ENCODE measurements around the gene LY86.
"Not testable (repeated sequence)": the region's sequence is repeated elsewhere in the genome, so short reads cannot be mapped to it uniquely, and the experiment has no call there.

Gene LY86

DNA sequence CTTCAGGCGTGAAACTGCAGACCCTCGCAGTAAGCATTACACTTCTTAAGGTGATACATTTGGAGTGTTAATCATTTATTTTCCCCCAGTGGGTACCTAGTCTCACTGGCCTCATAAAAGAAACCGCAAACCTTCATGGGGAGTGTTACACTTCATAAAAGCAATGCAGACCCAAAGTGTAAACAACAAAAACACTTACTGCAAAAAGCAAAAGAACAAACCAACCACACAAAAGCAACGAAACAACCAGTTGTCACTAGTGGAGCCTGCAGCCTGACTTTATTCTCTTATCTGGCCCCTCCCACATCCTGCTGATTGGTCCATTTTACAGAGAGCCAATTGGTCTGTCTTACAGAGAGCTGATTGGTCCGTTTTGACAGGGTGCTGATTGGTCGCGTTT, 23.8 kb downstream of the LY86 start:
- no peak overlapping the region for H3K27ac ChIP-seq
- TF ChIP-seq, protein P1, sequence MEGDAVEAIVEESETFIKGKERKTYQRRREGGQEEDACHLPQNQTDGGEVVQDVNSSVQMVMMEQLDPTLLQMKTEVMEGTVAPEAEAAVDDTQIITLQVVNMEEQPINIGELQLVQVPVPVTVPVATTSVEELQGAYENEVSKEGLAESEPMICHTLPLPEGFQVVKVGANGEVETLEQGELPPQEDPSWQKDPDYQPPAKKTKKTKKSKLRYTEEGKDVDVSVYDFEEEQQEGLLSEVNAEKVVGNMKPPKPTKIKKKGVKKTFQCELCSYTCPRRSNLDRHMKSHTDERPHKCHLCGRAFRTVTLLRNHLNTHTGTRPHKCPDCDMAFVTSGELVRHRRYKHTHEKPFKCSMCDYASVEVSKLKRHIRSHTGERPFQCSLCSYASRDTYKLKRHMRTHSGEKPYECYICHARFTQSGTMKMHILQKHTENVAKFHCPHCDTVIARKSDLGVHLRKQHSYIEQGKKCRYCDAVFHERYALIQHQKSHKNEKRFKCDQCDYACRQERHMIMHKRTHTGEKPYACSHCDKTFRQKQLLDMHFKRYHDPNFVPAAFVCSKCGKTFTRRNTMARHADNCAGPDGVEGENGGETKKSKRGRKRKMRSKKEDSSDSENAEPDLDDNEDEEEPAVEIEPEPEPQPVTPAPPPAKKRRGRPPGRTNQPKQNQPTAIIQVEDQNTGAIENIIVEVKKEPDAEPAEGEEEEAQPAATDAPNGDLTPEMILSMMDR (conservative IDR thresholded peaks at IDR 0.05; ENCODE audit: low read depth): no peak
- CTCF ChIA-PET: interaction anchor here (0.6 kb wide), 1 partner anchor 1316 kb away, joined by 4 read pairs; no protein-coding TSS in a partner anchor
- POLR2A ChIA-PET (ENCODE audit: low non-redundant PET): no interaction called here
- DNase-seq (ENCODE audit: low spot score): no peak

DNA sequence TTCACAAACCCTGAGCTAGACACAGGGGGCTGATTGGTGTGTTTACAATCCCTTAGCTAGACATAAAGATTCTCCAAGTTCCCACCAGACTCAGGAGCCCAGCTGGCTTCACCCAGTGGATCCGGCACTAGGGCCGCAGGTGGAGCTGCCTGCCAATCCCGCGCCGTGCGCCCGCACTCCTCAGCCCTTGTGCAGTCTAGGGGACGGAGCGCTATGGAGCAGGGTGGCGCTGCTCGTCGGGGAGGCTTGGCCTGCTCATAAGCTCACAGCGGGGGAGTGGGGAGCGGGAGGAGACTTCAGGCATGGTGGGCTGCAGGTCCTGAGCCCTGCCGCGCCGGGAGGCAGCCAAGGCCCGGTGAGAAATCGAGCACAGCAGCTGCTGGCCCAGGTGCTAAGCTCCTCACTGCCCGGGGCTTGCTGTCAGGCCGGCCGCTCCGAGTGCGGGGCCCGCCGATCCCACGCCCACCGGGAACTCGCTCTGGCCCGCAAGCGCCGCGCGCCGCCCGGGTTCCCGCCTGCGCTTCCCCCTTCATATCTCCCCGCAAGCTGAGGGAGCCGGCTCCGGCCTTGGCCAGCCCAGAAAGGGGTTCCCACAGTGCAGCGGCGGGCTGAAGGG, 24.7 kb downstream of the LY86 start:
- H3K27ac ChIP-seq; POLR2A ChIA-PET (ENCODE audit: low non-redundant PET); DNase-seq (ENCODE audit: low spot score): not testable (repeated sequence)
- CTCF ChIA-PET: interaction anchor here (0.6 to 1.0 kb wide), 2 partner anchors 26 to 1317 kb away, joined by 3 to 4 read pairs; no protein-coding TSS in a partner anchor

DNA sequence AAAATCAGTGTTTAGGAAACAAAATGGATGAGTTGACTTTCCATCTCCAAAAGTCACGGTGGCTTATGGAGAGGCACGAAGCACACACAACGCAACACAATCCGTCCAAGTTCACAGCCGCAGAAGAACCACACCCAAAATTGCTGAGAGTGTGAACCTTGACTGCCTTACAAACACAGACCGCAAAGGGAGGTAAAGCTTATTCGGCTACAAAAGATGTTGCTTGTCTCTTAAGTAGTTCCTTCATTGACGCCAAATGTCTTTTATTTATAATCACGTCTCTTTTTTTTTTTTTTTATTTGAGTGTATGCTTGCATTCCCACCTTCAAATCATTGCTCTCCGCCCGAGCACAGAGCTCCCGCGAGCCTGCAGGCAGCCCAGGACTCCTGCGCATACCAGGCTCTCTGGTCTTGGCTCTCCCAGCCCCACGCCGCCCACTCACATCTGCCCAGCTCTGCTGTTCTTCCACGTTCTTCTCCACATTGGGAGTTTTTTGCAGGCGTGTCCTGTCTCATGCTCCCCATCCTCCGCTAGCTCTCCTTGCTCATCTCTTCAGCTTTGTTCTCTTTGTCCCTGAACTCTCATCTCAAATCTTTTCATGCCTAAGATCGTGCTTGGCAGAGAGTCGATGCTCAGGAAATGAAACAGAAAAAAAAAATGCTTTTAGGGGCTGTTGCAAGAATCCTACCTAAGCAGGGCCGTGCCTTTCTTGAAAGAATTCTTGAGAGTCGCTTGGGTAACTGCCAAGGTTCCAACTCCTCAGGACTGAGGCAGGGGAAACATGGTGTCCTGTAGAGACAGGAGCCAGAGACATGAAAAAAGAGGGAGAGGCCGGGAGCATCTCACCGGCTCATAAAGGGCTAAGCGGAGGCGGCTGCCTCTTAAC, 25.8 kb downstream of the LY86 start:
- TF ChIP-seq, protein P1 (conservative IDR thresholded peaks at IDR 0.05; ENCODE audit: low read depth): no peak
- CTCF ChIA-PET: interaction anchor here (0.6 to 0.7 kb wide), 3 partner anchors 11 to 524 kb away, joined by 3 to 6 read pairs (median 3); no protein-coding TSS in a partner anchor
- H3K27ac ChIP-seq: peak overlapping the region; percentile 48; the same call in 1 of the 2 replicates
- no peak for DNase-seq (ENCODE audit: low spot score)
- POLR2A ChIA-PET (ENCODE audit: low non-redundant PET): no interaction called here

DNA sequence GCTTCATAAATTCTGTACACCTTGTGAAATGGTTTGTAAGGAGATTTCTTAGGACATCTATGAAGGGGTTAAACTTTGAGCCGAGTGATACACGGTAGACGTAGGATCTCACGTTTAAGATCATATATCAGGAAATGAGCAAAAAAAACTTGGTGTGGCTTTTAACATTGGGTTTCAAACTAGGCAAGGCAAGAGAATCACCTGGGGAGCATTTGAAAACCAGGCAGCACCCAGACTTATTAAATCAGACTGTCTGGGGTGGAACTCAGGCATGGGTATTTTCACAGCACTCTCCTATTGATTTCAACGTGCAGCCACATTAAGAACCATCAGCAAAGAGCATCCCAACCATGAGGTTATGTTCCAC, 26.4 kb downstream of the LY86 start:
- POLR2A ChIA-PET (ENCODE audit: low non-redundant PET): no interaction called here
- TF ChIP-seq, protein P1 (conservative IDR thresholded peaks at IDR 0.05; ENCODE audit: low read depth): no peak
- CTCF ChIA-PET: interaction anchor here (0.6 kb wide), 2 partner anchors 10 to 523 kb away, joined by 3 read pairs; no protein-coding TSS in a partner anchor
- no peak for DNase-seq (ENCODE audit: low spot score)
- peak overlapping the region; percentile 48; the same call in 1 of the 2 replicates for H3K27ac ChIP-seq

DNA sequence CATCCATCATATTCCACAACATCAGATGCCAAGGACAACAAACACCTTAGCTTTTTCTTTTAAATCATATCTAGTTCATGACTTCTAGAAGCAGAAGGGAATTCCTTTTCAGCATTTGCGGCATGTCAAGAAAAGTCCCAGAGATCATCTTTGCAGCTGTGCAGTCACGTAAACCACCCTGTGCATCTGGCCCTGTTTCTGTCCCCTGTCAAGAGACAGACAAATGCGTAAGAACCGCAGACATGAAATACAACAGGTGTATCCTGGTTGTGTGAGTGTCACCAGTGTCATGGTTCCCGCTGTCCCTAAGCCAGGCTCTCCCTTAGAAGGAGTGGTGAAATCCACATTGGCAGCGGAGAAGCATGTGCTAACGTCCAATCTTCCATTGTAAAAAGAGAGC, 28.1 kb downstream of the LY86 start:
- ChIA-PET CTCF (interaction anchor here (0.6 kb wide), 1 partner anchor 476 kb away, joined by 3 read pairs; no protein-coding TSS in a partner anchor), POLR2A (ENCODE audit: low non-redundant PET) (no interaction called here)
- DNase-seq (ENCODE audit: low spot score): no peak
- H3K27ac ChIP-seq: no peak overlapping the region
- TF ChIP-seq, protein P1 (conservative IDR thresholded peaks at IDR 0.05; ENCODE audit: low read depth): no peak

DNA sequence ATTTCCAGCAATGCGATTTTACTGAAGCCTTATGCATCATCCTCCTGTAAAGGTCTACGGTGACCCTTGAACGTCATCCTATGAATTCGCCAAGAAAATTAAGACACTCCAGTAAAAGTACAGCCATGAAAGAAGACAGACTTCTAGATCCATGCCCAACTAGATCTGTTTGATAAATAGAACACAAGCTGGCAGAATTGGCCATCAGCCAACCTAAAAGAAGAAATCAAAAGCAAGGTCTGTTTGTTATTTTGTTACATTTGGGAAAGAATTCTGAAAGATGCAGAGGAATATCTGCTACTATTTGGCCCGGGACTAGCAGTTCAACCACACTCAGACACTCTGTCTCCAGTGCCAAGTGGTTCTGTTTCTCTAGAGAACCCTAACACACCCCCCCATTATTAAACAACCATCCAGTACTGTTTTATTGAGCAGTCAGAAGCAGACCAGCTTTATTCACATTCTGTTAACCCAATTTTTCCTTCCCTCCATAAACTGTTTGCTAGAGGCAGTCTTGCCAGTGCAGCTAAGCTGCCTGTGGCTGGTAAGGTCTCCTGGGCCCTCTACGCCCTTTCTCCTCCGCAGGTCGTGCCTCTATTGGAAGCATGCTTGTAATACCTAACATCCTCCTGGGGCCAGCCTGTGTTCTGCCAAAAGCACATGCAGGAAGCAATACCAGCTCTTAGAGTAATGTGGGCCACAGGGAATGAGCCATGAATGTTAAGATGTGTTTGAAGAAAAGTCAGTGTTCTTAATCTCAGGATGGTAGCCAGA, 30.7 kb downstream of the LY86 start:
- CTCF ChIA-PET: interaction anchor here (0.7 kb wide), 2 partner anchors 331 to 1391 kb away, joined by 3 to 5 read pairs; no protein-coding TSS in a partner anchor

More for the DNA sequence above, 30.7 kb downstream of the LY86 start:
- TF ChIP-seq, protein P1 (conservative IDR thresholded peaks at IDR 0.05; ENCODE audit: low read depth): no peak
- DNase-seq (ENCODE audit: low spot score): no peak
- no peak overlapping the region for H3K27ac ChIP-seq
- POLR2A ChIA-PET (ENCODE audit: low non-redundant PET): no interaction called here

Data from RWPE1 (cell line).